SJSA1 (cell line): Measurements from ENCODE around the gene JAKMIP1. TPM values are rescaled to one million over a fixed set of nuclear protein-coding genes. Genes with fewer than 3 reads are reported as not detected.

Source experiments
- DNase-seq, 2 experiments: peaks; one replicate each; pipeline ENCODE4 v3.0.0-alpha.2; 2015 to 2020; ENCODE audit warnings: low spot score in 2 of 2, low read depth in 1 of 2
- H3K27ac ChIP-seq: fragments of 250-450 bp; sonication (Bioruptor Pico); 2 replicates; pipeline ENCODE4 v1.5.1; 2020; ENCODE audit warnings: mild to moderate bottlenecking, moderate library complexity
- H3K27me3 ChIP-seq: fragments of 250-450 bp; sonication (Bioruptor Pico); replicated peaks from 2 replicates; pipeline ENCODE4 v1.5.1; 2020; ENCODE audit warnings: mild to moderate bottlenecking, moderate library complexity
- H3K36me3 ChIP-seq: fragments of 250-450 bp; sonication (Bioruptor Pico); 2 replicates; pipeline ENCODE4 v1.5.1; 2020; ENCODE audit warnings: mild to moderate bottlenecking
- H3K4me1 ChIP-seq: fragments of 250-450 bp; sonication (Bioruptor Pico); replicated peaks from 2 replicates; pipeline ENCODE4 v1.6.1; 2021; ENCODE audit warnings: mild to moderate bottlenecking
- H3K4me3 ChIP-seq: fragments of 250-450 bp; sonication (Bioruptor Pico); 2 replicates; pipeline ENCODE4 v1.5.1; 2020; ENCODE audit warnings: mild to moderate bottlenecking
- H3K9me3 ChIP-seq: fragments of 250-450 bp; sonication (Bioruptor Pico); replicated peaks from 2 replicates; pipeline ENCODE4 v1.5.1; 2020; ENCODE audit warnings: mild to moderate bottlenecking
- total RNA-seq: library from RNA; depleted of rRNA; stranded (reverse); fragments of >200 nt; shearing (Covaris generic); gene quantifications from 2 replicates; pipeline ENCODE4 v1.2.3, GENCODE V29; 2014

JAKMIP1 gene
- total RNA-seq, 1 experiment from 2014 or later, result not detected

- no peak overlapping the region for H3K4me3 ChIP-seq
- H3K36me3 ChIP-seq, result no peaks in the 10 kb centered on the region
- H3K27ac ChIP-seq, result no peak overlapping the region
- no peak for DNase-seq
- 0 out of 2 replicates have a peak, but pooled peaks cover 3% of the 10 kb centered on the region for H3K4me1 ChIP-seq
- H3K27me3 ChIP-seq, result peaks cover 5% of the 10 kb centered on the region; the same call in 1 of the 2 replicates
- H3K9me3 ChIP-seq, result no peaks in the 10 kb centered on the region
Measured at GRCh38 chr4:6201580-6202091, 1.3 kb upstream of the JAKMIP1 start.

- Histone ChIP-seq H3K4me3 (no peak overlapping the region), H3K27ac (no peak overlapping the region)
Measured at GRCh38 chr4:6200922-6201362, 593 bp upstream of the JAKMIP1 start.

GRCh38 chr4:6199422-6199921, 877 bp downstream of the JAKMIP1 start:
- no peak overlapping the region for H3K27ac ChIP-seq
- H3K36me3 ChIP-seq, result no peaks in the 10 kb centered on the region
- peaks cover 5% of the 10 kb centered on the region; the same call in 1 of the 2 replicates for H3K27me3 ChIP-seq
- no peak overlapping the region for H3K4me3 ChIP-seq
- no peak for DNase-seq
- 0 out of 2 replicates have a peak, but pooled peaks cover 3% of the 10 kb centered on the region for H3K4me1 ChIP-seq
- H3K9me3 ChIP-seq, result no peaks in the 10 kb centered on the region

More at GRCh38 chr4:6200922-6201362, 593 bp upstream of the JAKMIP1 start:
- Histone ChIP-seq H3K4me1 (0 out of 2 replicates have a peak, but pooled peaks cover 3% of the 10 kb centered on the region), H3K27me3 (peaks cover 5% of the 10 kb centered on the region; the same call in 1 of the 2 replicates), H3K9me3 (no peaks in the 10 kb centered on the region), H3K36me3 (no peaks in the 10 kb centered on the region)
- DNase-seq, result no peak

DNA sequence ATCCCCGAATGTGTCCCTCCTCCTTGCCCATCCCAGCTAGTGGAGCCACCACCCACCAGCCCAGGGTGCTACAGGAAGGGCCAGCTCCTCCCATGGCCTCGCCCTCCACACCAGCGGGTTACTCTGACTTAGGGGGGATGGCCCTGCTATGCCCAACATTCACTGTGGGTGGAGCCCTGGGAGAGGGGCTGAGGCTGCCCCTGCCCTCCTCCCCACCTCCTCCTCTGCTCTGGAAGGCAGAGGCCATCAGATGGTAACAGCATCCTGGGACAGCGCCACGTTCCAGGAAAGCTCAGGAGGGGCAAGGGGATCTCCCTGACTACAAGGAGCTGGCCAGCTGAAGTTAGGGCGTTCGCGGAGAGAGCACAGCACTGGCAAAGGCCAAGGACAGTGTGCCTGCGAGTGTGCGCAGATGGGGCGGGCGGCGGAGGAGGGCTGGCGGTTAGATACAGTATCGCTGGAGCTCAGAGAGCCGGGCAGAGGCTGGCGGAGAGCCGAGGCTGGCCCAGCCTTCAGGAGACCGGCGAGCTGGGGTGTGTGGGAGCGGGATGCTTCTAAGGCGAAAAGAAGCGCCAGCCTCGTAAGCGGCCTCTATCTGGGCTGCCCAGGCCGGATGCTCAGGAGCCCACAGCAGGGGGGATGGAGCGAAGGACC, 1.5 kb downstream of the JAKMIP1 start:
- Histone ChIP-seq H3K27me3 (peaks cover 5% of the 10 kb centered on the region; the same call in 1 of the 2 replicates), H3K27ac (no peak overlapping the region), H3K9me3 (no peaks in the 10 kb centered on the region), H3K4me1 (0 out of 2 replicates have a peak, but pooled peaks cover 3% of the 10 kb centered on the region), H3K36me3 (no peaks in the 10 kb centered on the region), H3K4me3 (no peak overlapping the region)
- no peak for DNase-seq

DNA sequence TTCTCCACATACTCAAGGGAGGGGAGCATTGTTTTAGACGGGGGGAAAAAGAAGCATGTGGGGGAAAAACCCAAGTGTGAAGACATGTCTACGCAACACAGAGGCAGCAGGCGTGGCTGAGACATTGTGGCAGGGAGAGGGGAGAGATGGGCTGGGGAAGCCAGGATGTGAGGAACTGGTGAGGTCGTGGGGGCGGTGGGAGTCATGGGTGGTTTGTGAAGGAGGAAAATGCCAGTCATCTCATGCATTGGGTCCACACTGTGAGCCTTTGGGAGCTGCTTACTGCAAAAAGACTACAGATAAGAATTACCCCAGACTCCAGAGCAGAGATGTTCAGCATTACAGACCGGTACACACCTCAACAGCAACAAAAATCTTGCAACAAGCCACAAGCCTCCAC, 2.1 kb downstream of the JAKMIP1 start:
- no peak overlapping the region for H3K4me3 ChIP-seq
- H3K9me3 ChIP-seq, result no peaks in the 10 kb centered on the region
- H3K4me1 ChIP-seq, result 0 out of 2 replicates have a peak, but pooled peaks cover 3% of the 10 kb centered on the region
- H3K27me3 ChIP-seq, result peaks cover 5% of the 10 kb centered on the region; the same call in 1 of the 2 replicates
- no peaks in the 10 kb centered on the region for H3K36me3 ChIP-seq
- H3K27ac ChIP-seq, result no peak overlapping the region
- DNase-seq, result no peak

DNA sequence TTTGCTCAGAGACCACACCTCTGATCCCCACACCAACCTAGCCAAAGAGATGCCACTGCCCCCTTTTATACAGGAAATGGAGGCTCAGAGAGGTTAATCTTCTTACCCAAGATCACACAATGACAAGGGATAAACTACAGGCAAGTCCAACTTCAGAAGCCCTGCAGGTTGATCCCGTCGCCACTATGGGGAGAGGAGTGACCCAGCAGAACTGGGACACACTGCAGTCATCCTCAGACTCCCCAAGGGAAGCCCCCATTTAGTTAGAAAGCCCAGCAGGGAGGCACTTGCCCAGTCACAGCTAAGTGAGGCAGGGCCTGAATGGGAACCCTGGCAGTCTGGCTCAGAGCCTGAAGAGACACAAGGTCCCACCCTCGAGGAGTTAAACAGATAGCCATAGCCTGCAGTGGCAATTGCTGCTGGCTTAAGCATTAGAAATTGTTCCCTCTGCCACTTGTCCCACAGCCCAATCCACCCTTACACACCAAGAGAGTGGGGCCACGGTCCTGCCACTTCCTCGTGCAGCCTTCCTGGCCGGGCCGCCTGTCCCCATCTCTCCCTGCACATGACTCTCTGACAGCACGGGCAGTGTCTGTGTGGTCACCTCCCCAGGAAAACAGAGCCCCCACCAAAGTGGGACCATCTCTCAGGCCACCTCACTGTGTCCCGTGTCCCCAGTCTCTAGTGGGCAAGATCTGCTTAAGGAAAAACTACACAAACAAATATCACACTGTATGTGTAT, 2.7 kb downstream of the JAKMIP1 start:
- H3K36me3 ChIP-seq, result no peaks in the 10 kb centered on the region
- no peak overlapping the region for H3K27ac ChIP-seq
- no peaks in the 10 kb centered on the region for H3K9me3 ChIP-seq
- peaks cover 5% of the 10 kb centered on the region; the same call in 1 of the 2 replicates for H3K27me3 ChIP-seq
- 0 out of 2 replicates have a peak, but pooled peaks cover 3% of the 10 kb centered on the region for H3K4me1 ChIP-seq
- no peak overlapping the region for H3K4me3 ChIP-seq
- DNase-seq, result no peak

DNA sequence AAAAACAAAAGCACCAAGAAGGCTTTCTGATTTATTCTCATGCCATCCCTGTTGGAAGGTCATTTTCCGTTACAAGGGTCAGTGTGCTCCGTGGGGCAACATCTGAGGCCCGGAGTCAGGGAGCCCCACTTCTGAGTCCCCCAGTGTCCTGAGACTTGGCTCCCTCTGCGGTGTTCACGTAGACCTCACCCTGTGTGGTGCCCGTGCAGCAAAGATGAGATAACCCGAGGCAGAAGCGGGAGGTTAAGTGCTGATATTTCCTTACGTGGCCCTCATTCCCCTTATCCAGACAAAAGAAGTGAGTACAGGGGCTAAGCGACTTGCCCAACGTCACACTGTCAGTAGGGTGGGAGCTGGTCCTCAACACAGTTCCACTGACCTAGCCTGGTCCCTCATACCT, 3.5 kb downstream of the JAKMIP1 start:
- Histone ChIP-seq H3K9me3 (no peaks in the 10 kb centered on the region), H3K27ac (no peak overlapping the region), H3K36me3 (no peaks in the 10 kb centered on the region), H3K27me3 (peaks cover 5% of the 10 kb centered on the region; the same call in 1 of the 2 replicates), H3K4me1 (0 out of 2 replicates have a peak, but pooled peaks cover 3% of the 10 kb centered on the region), H3K4me3 (no peak overlapping the region)
- DNase-seq, result no peak

- DNase-seq, result no peak
- H3K36me3 ChIP-seq, result no peaks in the 10 kb centered on the region
- H3K27me3 ChIP-seq, result peaks cover 5% of the 10 kb centered on the region; the same call in 1 of the 2 replicates
- H3K4me3 ChIP-seq, result no peak overlapping the region
- no peak overlapping the region for H3K27ac ChIP-seq
- H3K4me1 ChIP-seq, result 0 out of 2 replicates have a peak, but pooled peaks cover 3% of the 10 kb centered on the region
- H3K9me3 ChIP-seq, result no peaks in the 10 kb centered on the region
Measured at GRCh38 chr4:6196324-6196723, 4.0 kb downstream of the JAKMIP1 start.

GRCh38 chr4:6195602-6196319, 4.6 kb downstream of the JAKMIP1 start:
- peaks cover 2% of the 10 kb centered on the region; the same call in 1 of the 2 replicates for H3K27me3 ChIP-seq
- no peak overlapping the region for H3K27ac ChIP-seq
- H3K4me3 ChIP-seq, result no peak overlapping the region
- no peak for DNase-seq
- no peaks in the 10 kb centered on the region for H3K36me3 ChIP-seq
- 0 out of 2 replicates have a peak, but pooled peaks cover 3% of the 10 kb centered on the region for H3K4me1 ChIP-seq
- no peaks in the 10 kb centered on the region for H3K9me3 ChIP-seq

- no peak overlapping the region for H3K4me3 ChIP-seq
- no peaks in the 10 kb centered on the region for H3K9me3 ChIP-seq
- H3K27me3 ChIP-seq, result no peaks in the 10 kb centered on the region
- DNase-seq, result no peak
- no peak overlapping the region for H3K27ac ChIP-seq
- H3K4me1 ChIP-seq, result no peaks in the 10 kb centered on the region
- no peaks in the 10 kb centered on the region for H3K36me3 ChIP-seq
Measured at GRCh38 chr4:6194458-6195195, 5.7 kb downstream of the JAKMIP1 start.

- no peaks in the 10 kb centered on the region for H3K9me3 ChIP-seq
- no peaks in the 10 kb centered on the region for H3K27me3 ChIP-seq
- no peak overlapping the region for H3K4me3 ChIP-seq
- no peak for DNase-seq
- no peak overlapping the region for H3K27ac ChIP-seq
- H3K4me1 ChIP-seq, result no peaks in the 10 kb centered on the region
- H3K36me3 ChIP-seq, result no peaks in the 10 kb centered on the region
Measured at GRCh38 chr4:6193399-6193798, 7.0 kb downstream of the JAKMIP1 start.

DNA sequence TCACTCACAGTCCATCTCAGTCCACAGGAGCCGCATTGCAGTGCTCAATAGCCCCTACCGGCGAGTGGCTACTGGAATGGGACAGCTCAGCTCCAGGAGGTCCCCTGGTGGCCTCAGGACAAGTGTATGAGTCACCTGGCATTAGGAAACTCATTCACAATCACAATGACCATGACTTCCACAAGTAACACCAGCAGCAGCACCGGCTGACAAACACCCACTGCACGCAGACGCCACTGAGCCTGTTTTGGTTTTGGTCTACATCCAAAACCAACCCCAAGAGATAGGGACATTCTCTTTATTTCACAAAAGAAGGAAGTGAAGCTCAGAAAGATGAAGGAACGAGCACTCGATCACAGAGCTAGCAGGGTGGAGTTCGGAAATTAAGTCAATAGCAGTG, 8.1 kb downstream of the JAKMIP1 start:
- H3K4me1 ChIP-seq, result no peaks in the 10 kb centered on the region
- DNase-seq, result no peak
- H3K4me3 ChIP-seq, result no peak overlapping the region
- no peaks in the 10 kb centered on the region for H3K9me3 ChIP-seq
- H3K36me3 ChIP-seq, result no peaks in the 10 kb centered on the region
- no peaks in the 10 kb centered on the region for H3K27me3 ChIP-seq
- no peak overlapping the region for H3K27ac ChIP-seq
